ENCODE measurements around the gene CTBP2. TPM values are rescaled to one million over a fixed set of nuclear protein-coding genes. Genes with fewer than 3 reads are reported as not detected.

CTBP2 gene
- total RNA-seq, 6 experiments from 2014 or later: 70.6 to 86.9 (median 78.8) TPM

DNA sequence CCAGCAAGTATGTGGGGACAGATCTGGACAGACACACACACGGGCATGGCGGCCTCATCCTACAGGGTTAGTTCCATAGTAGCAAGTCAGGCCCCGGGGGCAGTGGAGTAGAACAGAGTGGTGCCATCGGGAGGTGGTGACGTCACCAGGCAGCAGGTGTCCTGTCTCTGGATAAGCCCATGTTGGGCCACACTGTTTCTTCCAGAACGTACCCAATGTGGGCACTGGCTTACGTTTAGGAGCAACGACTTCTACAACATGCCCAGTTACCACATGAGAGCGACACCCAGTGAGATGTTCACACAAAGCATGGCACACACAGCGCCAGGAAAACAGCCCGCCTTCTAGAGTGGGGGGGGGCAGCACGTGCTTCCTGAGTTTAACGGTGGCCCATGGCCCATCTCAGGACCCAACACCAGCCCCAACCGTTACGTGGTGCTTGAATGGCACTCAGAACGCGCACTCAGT, 67.8 kb downstream of the CTBP2 start:
- H3K36me3 Mint-ChIP-seq (ENCODE audit: low read depth): peaks cover 33% of the 10 kb centered on the region
- peaks cover 83% of the 10 kb centered on the region for H3K4me1 Mint-ChIP-seq (ENCODE audit: low read depth)
- TF ChIP-seq, protein P1, sequence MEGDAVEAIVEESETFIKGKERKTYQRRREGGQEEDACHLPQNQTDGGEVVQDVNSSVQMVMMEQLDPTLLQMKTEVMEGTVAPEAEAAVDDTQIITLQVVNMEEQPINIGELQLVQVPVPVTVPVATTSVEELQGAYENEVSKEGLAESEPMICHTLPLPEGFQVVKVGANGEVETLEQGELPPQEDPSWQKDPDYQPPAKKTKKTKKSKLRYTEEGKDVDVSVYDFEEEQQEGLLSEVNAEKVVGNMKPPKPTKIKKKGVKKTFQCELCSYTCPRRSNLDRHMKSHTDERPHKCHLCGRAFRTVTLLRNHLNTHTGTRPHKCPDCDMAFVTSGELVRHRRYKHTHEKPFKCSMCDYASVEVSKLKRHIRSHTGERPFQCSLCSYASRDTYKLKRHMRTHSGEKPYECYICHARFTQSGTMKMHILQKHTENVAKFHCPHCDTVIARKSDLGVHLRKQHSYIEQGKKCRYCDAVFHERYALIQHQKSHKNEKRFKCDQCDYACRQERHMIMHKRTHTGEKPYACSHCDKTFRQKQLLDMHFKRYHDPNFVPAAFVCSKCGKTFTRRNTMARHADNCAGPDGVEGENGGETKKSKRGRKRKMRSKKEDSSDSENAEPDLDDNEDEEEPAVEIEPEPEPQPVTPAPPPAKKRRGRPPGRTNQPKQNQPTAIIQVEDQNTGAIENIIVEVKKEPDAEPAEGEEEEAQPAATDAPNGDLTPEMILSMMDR (IDR thresholded peaks at IDR 0.05): no peak
- no peak overlapping the region; the same call in 1 of the 2 replicates for H3K4me3 Mint-ChIP-seq
- peak overlapping the region; percentile 85 for H3K27ac Mint-ChIP-seq
- no peaks in the 10 kb centered on the region for H3K27me3 Mint-ChIP-seq (ENCODE audit: insufficient read depth)
- no peak for DNase-seq
- no peaks in the 10 kb centered on the region for H3K9me3 Mint-ChIP-seq

DNA sequence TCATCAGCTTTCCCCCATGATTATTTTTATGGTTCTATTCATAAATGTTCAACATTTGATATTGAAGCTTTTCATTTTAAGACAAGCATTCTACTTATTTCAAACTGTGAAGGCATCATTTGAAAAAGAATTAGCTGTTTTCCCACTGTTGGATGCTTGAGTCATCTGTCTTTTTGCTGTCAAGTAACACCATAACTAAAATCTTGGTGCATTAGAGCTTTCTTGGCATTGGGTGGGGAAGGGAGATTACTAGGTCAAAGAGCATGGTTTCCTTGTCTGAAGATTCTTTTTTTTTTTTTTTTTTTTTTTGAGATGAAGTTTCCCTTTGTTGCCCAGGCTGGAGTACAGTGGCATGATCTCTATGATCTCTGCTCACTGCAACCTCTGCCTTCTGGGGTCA, 68.5 kb downstream of the CTBP2 start:
- Mint-ChIP-seq H3K9me3 (no peaks in the 10 kb centered on the region), H3K4me3 (no peak overlapping the region; the same call in 1 of the 2 replicates), H3K4me1 (ENCODE audit: low read depth) (peaks cover 80% of the 10 kb centered on the region), H3K27me3 (ENCODE audit: insufficient read depth) (no peaks in the 10 kb centered on the region), H3K36me3 (ENCODE audit: low read depth) (peaks cover 37% of the 10 kb centered on the region), H3K27ac (peak overlapping the region; percentile 60)
- DNase-seq: peak; percentile 39
- TF ChIP-seq, protein P1 (IDR thresholded peaks at IDR 0.05): no peak

DNA sequence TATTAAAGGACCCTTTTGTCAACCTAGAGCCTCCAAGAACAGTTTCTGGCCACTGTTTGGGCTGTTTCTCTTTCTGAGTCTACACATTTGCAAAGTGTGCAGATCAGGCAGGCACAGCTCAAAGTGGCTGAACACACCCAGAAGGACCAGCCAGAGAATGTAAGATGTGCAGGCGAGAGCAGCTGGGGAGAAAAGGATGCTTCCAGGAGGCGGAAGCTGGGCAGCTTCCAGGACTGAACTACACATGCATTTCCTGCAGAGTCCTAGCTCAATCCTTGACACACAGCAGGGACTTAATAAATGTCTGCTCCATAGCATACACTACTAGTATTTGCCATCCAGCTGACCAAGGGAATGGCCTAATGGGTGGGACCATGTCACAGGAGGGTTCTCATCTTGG, 70.9 kb downstream of the CTBP2 start:
- Mint-ChIP-seq H3K27me3 (ENCODE audit: insufficient read depth) (peaks cover 6% of the 10 kb centered on the region), H3K9me3 (no peaks in the 10 kb centered on the region), H3K4me3 (no peak overlapping the region), H3K36me3 (ENCODE audit: low read depth) (peaks cover 48% of the 10 kb centered on the region), H3K4me1 (ENCODE audit: low read depth) (peaks cover 77% of the 10 kb centered on the region), H3K27ac (no peak overlapping the region)
- no peak for DNase-seq
- TF ChIP-seq, protein P1 (IDR thresholded peaks at IDR 0.05): no peak

DNA sequence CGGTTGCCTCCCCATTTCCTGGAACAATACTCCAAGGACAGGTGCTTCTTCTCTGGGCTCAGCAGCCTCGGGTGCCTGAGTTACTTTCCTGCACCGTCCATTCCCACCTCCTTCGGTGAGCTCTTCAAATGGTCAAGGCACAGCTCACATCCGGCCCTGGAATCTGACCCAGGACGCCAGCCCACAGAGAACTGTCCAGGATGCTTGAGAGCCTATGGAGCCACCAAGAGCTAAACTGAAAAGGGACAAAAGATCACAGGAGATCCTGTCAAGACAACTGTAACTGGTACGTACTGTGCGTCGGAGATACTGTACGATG, 72.5 kb downstream of the CTBP2 start:
- H3K36me3 Mint-ChIP-seq (ENCODE audit: low read depth): peaks cover 38% of the 10 kb centered on the region
- H3K4me1 Mint-ChIP-seq (ENCODE audit: low read depth): peaks cover 77% of the 10 kb centered on the region

DNA sequence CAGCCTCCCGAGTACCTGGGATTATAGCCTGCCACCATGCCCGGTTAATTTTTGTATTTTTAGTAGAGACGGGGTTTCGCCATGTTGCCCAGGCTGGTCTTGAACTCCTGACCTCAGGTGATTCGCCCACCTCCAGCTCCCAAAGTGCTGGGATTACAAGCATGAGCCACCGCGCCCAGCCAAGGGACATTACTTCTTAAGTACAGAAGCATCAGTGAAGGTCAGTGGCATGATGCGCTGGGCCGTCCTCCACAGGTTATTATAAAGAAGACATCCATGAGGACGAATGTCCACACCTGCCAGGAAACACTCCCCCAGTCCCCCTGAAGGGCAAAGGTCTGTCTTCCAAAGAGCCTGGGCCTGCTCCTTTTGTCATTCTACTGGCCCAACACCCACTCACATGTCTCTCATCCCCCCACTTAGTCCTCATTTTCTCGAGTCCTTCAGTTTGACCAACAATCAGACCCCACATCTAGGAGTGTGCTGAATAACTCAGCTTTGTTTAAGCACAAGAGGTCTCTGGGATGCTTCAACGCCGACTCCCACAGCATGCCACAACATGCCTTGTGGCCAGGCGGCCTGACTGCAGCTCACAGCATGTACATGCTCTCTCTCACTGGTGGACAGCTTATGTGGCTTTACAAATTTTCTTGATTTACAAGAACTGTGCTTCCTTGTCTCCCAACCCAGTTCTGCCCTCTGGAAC, 73.0 kb downstream of the CTBP2 start:
- H3K36me3 Mint-ChIP-seq (ENCODE audit: low read depth): peaks cover 36% of the 10 kb centered on the region
- no peak overlapping the region for H3K4me3 Mint-ChIP-seq
- TF ChIP-seq, protein P1 (IDR thresholded peaks at IDR 0.05): no peak
- no peak for DNase-seq
- no peaks in the 10 kb centered on the region for H3K9me3 Mint-ChIP-seq
- peaks cover 10% of the 10 kb centered on the region for H3K27me3 Mint-ChIP-seq (ENCODE audit: insufficient read depth)
- peak overlapping the region; percentile 21; the same call in 1 of the 2 replicates for H3K27ac Mint-ChIP-seq
- peaks cover 77% of the 10 kb centered on the region for H3K4me1 Mint-ChIP-seq (ENCODE audit: low read depth)

More for the DNA sequence above, 72.5 kb downstream of the CTBP2 start:
- Mint-ChIP-seq H3K27ac (no peak overlapping the region; the same call in 1 of the 2 replicates), H3K4me3 (no peak overlapping the region), H3K9me3 (no peaks in the 10 kb centered on the region), H3K27me3 (ENCODE audit: insufficient read depth) (peaks cover 10% of the 10 kb centered on the region)
- TF ChIP-seq, protein P1 (IDR thresholded peaks at IDR 0.05): no peak
- no peak for DNase-seq
